Activated effector memory CD4-positive, alpha-beta T cell treated with Interleukin-2 at 50 U/mL for 16 hours (primary cell): ENCODE results near the gene SBNO2.
A peak's percentile ranks its signal among the peaks of the same experiment; 100 is the strongest.
"Not testable (repeated sequence)": the region's sequence is repeated elsewhere in the genome, so short reads cannot be mapped to it uniquely, and the experiment has no call there.

Experiments
- DNase-seq: peaks from one replicate; pipeline ENCODE4 v3.0.0-alpha.2; 2020

Gene SBNO2

GRCh38 chr19:1133471-1133929 lies 40.6 kb downstream of the SBNO2 start:
- DNase-seq, result peak; percentile 75

DNA sequence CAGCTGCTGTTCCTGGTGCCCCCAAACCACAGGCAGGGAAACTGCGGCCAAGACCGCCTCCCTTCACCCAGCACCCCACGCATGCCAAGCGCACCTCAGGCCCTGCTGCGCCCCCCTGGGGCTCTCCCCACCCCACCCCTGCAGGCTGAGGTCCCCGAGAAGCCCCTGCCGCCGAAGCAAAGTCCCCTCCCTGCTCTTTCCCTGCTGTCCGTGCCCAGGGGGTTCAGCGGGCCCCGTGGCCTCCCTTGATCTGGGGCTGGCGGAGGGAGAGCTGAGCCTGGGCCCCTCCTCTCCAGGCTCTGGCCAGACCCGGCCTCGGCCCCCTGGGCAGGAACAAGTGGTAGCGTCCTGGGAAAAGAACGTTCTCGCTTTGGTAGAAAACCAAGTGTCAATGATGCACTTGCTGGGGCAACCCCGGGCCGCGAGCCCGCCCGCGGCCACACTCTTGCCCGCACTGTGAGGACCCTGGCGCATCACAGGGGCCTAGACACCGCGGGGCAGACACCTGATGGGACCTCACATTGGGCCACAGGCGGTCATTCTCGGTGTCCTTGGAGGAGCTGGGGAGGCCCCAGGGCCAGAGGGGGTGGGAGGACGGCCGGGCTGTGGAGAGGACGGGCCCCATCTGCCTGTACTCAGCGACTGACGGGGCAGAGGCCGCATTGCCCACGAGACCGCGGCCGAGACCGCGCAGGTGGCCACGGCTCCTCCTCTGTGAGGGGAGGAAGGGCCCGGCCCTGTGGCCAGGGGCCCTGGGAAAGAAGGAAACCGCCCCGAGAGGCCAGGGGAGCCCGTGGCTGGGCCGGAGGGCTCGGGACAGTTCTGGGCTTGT lies 41.3 kb downstream of the SBNO2 start:
- DNase-seq, result no peak

DNA sequence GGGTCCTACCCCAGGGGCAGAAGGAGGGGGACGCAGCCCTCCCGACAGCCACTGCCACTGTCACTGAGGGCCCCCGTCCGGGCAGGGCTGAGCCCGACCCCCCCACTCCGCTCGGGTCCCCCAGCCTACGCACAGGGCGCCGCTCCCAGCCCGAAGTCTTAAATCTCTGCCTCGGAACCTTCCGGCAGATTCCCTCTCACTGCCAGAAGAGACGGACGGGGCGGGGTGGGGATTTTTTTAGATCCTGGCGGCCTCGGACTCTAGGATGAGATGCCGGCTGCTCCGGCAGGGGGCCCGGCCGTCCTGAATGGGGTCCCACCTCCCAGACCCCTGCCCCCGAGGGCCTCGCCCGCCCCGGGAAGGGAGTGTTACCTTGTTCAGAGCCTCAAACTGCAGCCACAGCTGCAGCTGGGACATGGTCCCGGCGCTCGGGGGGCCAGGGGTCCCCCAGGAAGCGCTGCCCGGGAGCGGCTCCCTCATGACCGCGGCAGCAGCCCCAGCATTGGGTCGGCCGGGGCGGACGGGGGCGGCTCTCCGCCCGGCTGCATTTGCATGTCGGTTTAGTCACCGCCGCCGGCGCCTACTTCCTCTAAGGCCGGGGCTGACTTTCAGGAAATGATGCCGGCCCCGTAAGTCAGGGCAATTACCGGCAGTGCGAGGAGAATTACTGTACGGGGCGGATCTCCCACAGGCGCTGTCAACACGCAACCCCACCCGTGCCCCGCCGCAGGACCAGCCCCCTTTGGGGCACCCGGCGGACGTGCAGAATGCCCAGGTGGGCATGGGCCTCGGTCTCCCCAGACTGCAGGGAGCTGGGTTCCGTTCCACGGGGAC lies 42.1 kb downstream of the SBNO2 start:
- DNase-seq, result peak; percentile 76

DNA sequence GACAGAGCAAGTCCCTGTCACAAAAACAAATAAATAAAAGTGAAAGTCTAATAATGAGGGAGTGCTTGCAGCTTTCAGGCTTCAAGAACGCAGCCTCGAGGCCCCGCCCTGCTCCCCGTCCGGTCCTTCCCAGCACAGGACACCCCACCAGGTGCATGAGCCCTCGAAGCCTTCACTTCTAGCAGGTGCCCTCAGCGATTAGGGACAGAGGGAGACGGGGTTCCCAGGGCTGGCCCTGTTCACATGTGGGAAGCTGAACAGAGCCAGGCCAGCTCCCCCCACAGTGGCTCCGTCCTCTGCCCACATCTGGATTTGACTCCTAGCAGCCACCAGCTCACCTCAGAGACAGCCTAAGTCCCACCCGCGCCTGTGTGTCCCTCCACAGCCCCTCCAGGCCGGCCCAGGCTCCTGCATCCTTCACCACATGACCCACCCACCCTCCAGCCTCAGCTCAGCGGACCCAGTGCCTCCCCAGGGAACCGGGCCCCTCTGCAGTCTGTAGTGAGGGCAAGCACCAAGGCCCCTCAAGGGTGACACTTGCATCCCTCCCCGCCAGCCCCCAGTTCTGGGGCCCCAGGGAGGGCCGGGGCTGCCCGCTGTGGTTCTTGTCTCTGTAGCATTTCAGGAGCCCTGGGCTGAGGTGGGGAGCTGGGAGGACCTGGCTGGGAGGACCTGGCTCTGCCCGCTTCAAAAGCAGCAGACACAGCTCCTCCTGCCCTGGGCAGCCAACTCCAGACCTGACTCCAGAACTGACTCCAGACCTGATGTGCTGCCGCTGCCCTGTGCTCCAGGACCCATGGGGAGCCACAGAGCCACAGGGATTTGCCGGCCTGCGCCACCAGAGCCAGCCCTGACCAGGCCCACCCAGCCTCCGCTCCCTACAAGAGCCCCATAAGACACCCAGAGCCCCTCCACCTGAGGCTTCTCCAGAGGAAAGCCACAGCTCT lies 43.0 kb downstream of the SBNO2 start:
- peak; percentile 46 for DNase-seq

DNA sequence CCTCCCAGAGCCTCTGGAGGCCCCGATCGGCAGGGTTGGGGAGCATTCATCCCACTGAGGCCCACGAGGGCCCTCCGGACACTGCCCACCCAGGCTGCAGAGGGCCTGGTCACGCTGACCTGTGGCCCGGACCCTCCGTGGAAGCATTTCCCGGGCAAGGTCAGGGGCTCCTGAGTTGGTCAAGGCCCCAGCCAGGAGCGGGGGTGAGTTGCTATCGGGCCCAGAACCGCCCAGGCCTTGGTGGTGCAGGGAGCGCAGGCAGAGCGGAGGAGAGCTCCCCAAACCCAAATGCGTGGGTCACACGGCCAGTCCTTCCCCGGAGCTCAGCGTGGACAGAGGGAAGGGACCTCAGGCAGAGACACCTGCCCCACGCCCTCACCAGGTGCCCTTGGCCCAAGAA lies 44.5 kb downstream of the SBNO2 start:
- no peak for DNase-seq

- not testable (repeated sequence) for DNase-seq
Observed at GRCh38 chr19:1129084-1129483, 45.0 kb downstream of the SBNO2 start.

GRCh38 chr19:1128106-1128505 lies 46.0 kb downstream of the SBNO2 start:
- no peak for DNase-seq

DNA sequence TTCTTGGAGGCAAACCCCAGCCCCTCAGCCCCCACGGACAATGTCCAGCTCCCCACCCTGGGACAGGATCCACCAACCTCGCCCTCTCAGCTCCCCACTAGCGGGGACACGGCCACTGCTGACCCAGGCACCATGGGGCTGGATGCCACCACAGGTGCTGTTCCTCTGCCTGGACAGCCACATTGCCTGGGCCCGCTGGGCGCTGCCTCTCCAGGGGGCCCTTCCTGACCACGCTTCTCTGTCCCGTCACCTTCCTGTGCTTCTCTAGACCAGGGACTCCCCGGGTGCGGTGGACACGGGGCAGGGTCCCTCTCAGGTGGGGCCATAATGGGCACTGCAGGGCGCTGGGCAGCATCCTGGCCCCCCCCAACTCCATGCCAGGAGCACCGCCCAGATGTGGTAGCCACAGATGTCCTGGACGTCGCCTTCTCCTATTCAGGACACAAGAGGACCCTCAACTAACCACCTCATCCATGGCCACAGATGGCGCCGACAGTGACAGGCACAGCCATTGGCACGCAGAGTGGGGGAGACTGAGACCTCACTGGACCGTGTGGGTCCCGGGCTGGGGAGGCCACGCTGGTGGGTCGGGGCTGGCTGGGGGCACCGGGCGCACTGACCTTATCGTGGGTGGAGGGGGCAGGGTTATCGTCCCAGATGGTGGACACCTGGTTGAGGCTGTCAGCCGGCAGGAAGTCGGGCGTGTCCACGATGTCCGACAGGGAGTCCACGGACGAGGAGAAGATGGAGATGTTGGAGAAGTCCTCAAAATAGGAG lies 46.9 kb downstream of the SBNO2 start:
- DNase-seq, result no peak

DNA sequence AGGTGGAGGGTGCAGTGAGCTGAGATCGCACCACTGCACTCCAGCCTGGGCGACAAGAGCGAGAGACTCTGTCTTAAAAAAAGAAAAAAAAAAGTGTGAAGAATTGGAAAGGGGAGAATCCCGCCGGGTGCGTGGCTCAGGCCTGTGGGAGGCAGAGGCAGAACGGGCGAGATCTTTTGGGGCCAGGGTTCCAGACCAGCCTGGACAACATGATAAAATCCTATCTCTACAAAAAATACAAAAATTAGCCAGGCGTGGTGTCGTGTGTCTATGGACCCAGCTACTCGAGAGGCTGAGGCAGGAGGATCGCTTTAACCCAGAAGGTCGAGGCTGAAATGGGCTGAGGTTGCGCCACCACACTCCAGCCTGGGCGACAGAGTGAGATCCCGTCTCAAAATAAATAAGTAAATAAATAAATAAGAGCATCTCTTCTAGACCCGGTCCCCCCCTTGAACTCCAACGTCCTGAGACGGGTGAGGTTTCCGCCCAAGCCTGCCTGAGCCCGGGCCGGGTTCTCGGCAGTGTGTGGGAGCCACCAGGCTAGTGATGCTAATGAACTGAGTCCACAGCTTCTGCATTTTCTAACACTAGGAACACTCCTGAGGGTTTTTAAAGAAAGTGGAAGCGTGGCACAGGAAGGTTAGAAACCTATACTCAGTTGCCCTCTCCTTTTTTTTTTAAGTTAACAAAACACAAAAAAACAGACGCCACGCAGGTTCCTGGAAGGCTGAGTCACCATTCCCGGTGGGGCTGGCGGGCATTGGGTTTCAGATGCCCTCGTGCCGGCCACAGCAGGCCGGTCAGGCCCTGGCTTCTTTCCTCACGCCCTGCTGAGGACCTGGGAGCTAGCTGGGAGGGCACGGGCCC lies 48.2 kb downstream of the SBNO2 start:
- DNase-seq, result no peak

DNA sequence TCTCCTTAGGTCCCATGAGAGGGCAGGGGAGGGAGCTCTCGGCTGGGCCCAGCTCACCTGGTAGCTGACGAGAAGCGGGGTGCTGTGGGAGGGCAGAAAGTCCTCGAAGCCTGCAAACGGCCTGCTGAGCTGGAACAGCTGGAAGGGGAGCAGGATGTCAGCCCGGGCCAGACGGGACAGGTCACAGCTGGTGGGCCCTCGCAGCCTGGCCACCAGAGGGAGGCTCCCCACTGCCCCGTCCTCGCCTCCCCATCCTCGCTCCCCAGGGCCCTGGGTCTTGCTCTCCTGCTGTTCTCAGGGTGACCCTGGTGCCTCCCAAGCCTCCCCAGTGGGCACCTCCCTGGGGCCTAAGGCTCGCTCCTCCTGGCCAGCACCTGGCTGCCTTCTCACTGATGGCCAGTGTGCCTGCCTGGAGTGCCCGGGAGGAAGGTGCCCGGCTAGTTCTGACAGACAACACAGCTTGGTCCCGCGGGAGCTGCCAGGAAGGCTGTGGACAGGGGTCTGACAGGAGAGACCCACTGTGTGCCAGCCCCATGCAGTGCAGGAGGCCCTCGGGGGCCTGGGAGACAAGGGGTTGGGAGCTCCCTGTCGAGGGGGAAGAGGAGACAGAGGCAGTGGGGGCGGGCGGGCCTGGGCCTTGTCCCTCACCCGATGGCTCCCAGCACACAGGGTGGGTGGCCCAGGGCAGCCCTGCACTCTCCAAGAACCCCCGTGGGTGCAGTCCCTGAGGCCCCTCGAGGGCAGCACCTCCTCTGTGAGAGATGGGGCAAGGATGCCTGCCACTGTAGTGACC lies 50.0 kb downstream of the SBNO2 start:
- no peak for DNase-seq

GRCh38 chr19:1123381-1123780 lies 50.7 kb downstream of the SBNO2 start:
- no peak for DNase-seq

- no peak for DNase-seq
Observed at GRCh38 chr19:1122972-1123363, 51.1 kb downstream of the SBNO2 start.

DNA sequence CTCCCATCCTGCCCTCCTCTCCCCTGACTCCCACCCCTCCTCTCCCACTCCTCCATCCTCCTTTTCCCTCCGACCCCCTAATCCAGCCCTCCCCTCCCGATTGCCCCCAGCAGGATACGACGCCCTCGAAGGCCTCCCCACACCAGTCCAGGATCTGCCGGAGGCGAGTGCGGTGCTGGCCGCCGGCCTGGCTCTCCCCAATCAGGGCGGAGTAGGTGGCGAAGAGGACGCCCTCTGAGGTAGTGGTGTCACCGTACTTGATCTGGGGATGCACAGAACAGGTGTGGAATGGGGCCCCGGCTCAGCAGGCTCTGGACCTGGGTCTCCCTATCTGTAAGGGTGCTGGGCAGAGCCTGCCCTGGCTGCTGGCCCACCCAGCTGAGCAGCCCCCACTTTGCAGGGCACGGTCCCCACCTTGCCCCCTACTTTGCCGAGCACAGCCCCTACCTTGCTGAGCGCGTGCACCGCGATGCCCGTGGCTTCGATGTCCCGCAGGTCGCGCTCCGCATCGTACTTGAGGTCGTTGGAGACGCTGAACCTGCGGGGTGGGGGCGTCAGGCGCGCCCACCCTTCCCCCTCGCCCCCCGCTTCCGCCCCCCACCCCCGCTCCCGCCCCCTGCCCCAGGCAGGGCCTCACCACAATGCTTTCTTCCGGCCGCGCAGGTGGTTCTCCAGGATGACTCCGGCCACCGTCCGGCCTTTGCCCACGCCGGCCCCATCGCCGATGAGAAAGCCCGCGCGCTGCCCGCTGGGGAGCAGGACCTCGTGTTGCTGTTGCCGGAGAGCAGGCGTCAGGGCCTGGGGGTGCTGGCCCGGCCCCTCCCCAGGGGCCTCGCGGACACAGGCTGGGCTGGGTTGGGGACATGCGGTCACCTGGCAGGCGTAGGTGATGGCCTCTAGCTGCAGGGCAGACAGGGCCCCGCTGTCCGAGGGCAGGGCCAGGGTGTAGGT lies 51.8 kb downstream of the SBNO2 start:
- no peak for DNase-seq

- no peak for DNase-seq
Observed at GRCh38 chr19:1121395-1121794, 52.7 kb downstream of the SBNO2 start.

DNA sequence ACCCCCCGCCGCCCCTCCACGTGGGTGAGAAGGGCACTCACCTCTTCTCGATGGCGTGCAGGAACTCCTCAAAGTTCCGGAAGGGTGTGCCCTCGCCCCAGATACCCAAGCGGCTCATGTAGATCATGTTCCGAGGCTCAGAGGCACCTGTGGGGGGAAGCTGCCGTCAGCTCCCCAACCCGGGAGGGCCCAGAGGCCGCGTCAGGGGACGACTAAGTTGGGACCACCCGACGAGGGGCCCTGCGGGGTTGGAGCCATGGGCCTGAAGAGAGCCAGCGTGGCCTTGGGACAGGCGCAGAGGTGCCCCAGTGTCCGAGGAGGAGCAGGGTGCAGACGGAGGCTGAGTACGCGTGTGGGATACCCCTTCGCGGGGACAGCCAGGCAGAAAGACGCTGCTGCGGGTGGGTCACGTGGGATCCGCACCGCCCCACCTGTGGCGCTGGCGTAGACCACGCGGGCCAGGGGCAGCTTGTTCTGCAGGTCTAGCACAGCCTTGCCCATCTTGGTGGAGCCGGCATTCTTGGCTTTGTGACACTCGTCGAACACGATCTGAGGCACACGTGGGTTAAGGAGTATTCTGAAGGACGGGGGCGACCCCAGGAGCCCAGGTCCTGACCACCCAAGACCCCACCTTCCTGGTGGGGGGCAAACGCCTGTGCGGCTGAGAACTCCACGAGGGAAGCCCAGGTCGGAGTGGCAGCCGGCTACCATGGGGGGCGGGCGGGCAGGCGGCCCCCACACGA lies 54.4 kb downstream of the SBNO2 start:
- DNase-seq, result no peak

GRCh38 chr19:1118999-1119398 lies 55.1 kb downstream of the SBNO2 start:
- no peak for DNase-seq

DNA sequence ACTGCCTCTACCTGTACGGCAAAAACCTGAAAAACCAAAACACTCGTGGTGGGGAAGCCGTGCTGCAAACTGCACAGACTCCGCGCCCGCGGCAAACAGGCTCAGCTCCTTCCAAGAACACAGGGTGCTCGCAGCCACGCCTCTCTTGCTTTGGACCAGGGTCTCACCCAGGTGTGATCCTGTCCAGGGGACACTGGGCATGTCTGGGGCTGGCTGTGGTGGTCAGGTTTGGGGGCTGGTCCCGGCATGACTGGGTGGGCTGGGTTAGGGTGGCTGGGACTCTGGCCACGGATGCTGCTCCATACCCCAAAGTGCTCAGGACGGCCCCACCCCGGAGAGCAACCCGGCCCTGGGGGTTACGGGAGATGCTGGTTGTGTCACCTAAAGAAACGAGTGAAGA lies 56.4 kb downstream of the SBNO2 start:
- no peak for DNase-seq
